Peyer's patch (tissue), 4 donors: Measurements from ENCODE around the gene AIG1. TPM values are rescaled to one million over a fixed set of nuclear protein-coding genes. Genes with fewer than 3 reads are reported as not detected.
"Not testable (repeated sequence)": the region's sequence is repeated elsewhere in the genome, so short reads cannot be mapped to it uniquely, and the experiment has no call there.

Experiments
- DNase-seq, 3 donors: peaks; one replicate each; pipeline ENCODE4 v3.0.0-alpha.2; 2017 to 2019
- H3K27ac ChIP-seq, 4 donors: fragments of 200-600 bp; sonication (generic); one replicate each; pipeline ENCODE4 v1.5.1; 2016 to 2019
- H3K27me3 ChIP-seq, 2 donors: fragments of 200-600 bp; sonication (generic); one replicate each; pipeline ENCODE4 v1.5.1; 2019
- H3K36me3 ChIP-seq, 3 donors: fragments of 200-600 bp; sonication (generic); one replicate each; pipeline ENCODE4 v1.5.1; 2016 to 2019
- H3K4me1 ChIP-seq, 4 donors: fragments of 200-600 bp; sonication (generic); one replicate each; pipeline ENCODE4 v1.5.1; 2016 to 2019
- H3K4me3 ChIP-seq, 4 donors: fragments of 200-600 bp; sonication (generic); 1 replicate in 3 of 4; 2 replicates in 1 of 4; pipeline ENCODE4 v1.5.1; 2016 to 2019; ENCODE audit warnings: mild to moderate bottlenecking in 1 of 4
- H3K9me3 ChIP-seq, 4 donors: fragments of 200-600 bp; sonication (generic); one replicate each; pipeline ENCODE4 v1.5.1; 2016 to 2019; ENCODE audit warnings: mild to moderate bottlenecking in 1 of 4
- POLR2A ChIP-seq, 2 donors: fragments of 450-650 bp; IDR thresholded peaks; one replicate each; pipeline ENCODE4 v1.5.1; 2017; ENCODE audit warnings: antibody characterized with exemption in 2 of 2, mild to moderate bottlenecking in 2 of 2, moderate library complexity in 2 of 2
- total RNA-seq, 4 donors: library from RNA; depleted of rRNA; stranded (reverse); fragments of >200 nt; gene quantifications; one replicate each; pipeline ENCODE4 v1.1.0, GENCODE V29; 2016
- TF ChIP-seq, protein P1 (sequence below), 6 experiments: fragments of 450-650 bp in 4 of 6; fragments of 200-600 bp in 2 of 6; sonication (generic) in 1 of 6; IDR thresholded peaks; one replicate each; pipeline ENCODE4 v1.5.1; 2017 to 2019; ENCODE audit warnings: antibody characterized with exemption in 6 of 6, mild to moderate bottlenecking in 3 of 6, moderate library complexity in 1 of 6

Gene AIG1
- total RNA-seq, 4 donors from 2014 or later, result 9.1 to 133 (median 84.9) TPM

GRCh38 chr6:143337201-143337949 is 276.7 kb downstream of the AIG1 start:
- Histone ChIP-seq H3K36me3 (peaks cover 0 to 15% (median 0%) of the 10 kb centered on the region in 3 donors), H3K27me3 (no peaks in the 10 kb centered on the region), H3K4me1 (no peaks in the 10 kb centered on the region), H3K4me3 (no peak overlapping the region), H3K9me3 (no peaks in the 10 kb centered on the region), H3K27ac (no peak overlapping the region)
- no peak for TF ChIP-seq POLR2A (IDR thresholded peaks at IDR 0.05)
- TF ChIP-seq, protein P1, sequence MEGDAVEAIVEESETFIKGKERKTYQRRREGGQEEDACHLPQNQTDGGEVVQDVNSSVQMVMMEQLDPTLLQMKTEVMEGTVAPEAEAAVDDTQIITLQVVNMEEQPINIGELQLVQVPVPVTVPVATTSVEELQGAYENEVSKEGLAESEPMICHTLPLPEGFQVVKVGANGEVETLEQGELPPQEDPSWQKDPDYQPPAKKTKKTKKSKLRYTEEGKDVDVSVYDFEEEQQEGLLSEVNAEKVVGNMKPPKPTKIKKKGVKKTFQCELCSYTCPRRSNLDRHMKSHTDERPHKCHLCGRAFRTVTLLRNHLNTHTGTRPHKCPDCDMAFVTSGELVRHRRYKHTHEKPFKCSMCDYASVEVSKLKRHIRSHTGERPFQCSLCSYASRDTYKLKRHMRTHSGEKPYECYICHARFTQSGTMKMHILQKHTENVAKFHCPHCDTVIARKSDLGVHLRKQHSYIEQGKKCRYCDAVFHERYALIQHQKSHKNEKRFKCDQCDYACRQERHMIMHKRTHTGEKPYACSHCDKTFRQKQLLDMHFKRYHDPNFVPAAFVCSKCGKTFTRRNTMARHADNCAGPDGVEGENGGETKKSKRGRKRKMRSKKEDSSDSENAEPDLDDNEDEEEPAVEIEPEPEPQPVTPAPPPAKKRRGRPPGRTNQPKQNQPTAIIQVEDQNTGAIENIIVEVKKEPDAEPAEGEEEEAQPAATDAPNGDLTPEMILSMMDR (IDR thresholded peaks at IDR 0.05), result peak in 5 of 6 experiments; percentile 24 to 43 (median 33)
- DNase-seq, result peak in 2 of 3 donors; percentile 33 to 68

- Histone ChIP-seq H3K4me1 (no peaks in the 10 kb centered on the region), H3K9me3 (no peaks in the 10 kb centered on the region), H3K27ac (no peak overlapping the region), H3K36me3 (peaks cover 0 to 10% (median 0%) of the 10 kb centered on the region in 3 donors), H3K27me3 (no peaks in the 10 kb centered on the region), H3K4me3 (no peak overlapping the region)
- no peak for DNase-seq
- no peak for TF ChIP-seq POLR2A (IDR thresholded peaks at IDR 0.05)
- TF ChIP-seq, protein P1 (IDR thresholded peaks at IDR 0.05), result no peak
Observed at GRCh38 chr6:143339223-143339622, 278.5 kb downstream of the AIG1 start.

DNA sequence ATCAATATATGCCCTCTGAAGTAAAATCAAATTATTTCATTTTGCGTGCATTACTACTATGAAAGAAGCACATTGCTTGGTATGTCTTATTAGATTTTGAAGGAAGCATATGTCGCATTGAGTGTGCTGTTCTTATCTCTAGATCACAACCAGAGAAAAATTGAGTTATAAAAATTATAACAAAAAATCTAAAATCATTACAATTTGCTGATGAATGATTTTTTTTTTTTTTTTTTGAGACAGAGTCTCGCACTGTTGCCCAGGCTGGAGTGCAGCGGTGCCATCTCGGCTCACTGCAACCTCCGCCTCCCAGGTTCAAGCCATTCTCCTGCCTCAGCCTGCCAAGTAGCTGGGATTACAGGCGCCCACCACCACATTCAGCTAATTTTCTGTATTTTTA is 284.8 kb downstream of the AIG1 start:
- H3K9me3 ChIP-seq, H3K4me3 ChIP-seq, H3K27me3 ChIP-seq, DNase-seq, H3K4me1 ChIP-seq, H3K27ac ChIP-seq, H3K36me3 ChIP-seq: not testable (repeated sequence)

GRCh38 chr6:143346004-143346403 is 285.3 kb downstream of the AIG1 start:
- Histone ChIP-seq H3K9me3 (no peaks in the 10 kb centered on the region), H3K4me1 (no peaks in the 10 kb centered on the region), H3K27ac (no peak overlapping the region), H3K36me3 (peaks cover 0 to 3% (median 0%) of the 10 kb centered on the region in 3 donors), H3K4me3 (no peak overlapping the region), H3K27me3 (no peaks in the 10 kb centered on the region)
- TF ChIP-seq, protein P1 (IDR thresholded peaks at IDR 0.05), result no peak
- TF ChIP-seq POLR2A (IDR thresholded peaks at IDR 0.05), result no peak
- no peak for DNase-seq

DNA sequence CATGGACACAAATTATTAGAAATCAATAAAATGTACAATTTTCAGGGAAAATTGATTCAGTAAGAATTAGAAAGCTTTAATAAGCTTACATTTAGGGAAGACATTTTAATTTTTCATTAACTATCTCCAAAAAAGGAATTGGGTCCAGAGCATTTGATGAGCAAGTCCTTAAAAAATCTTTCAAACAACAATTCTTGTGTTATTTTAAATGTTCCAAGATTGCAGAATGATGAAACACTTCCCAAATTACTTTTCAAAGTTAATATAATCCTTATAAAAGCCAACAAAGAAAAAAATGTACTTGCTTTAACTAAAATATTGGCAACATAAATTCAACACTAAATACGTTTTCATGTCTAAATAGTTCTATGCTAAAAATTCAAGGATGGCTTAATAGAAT is 287.8 kb downstream of the AIG1 start:
- no peaks in the 10 kb centered on the region for H3K27me3 ChIP-seq
- TF ChIP-seq, protein P1 (IDR thresholded peaks at IDR 0.05), result no peak
- no peak for TF ChIP-seq POLR2A (IDR thresholded peaks at IDR 0.05)
- H3K4me3 ChIP-seq, result no peak overlapping the region
- no peaks in the 10 kb centered on the region for H3K36me3 ChIP-seq
- no peak for DNase-seq
- H3K4me1 ChIP-seq, result no peaks in the 10 kb centered on the region
- H3K9me3 ChIP-seq, result no peaks in the 10 kb centered on the region
- H3K27ac ChIP-seq, result no peak overlapping the region

- H3K9me3 ChIP-seq, result no peaks in the 10 kb centered on the region
- no peak overlapping the region for H3K27ac ChIP-seq
- H3K4me1 ChIP-seq, result no peaks in the 10 kb centered on the region
- no peak for DNase-seq
- H3K4me3 ChIP-seq, result no peak overlapping the region
- TF ChIP-seq, protein P1 (IDR thresholded peaks at IDR 0.05), result no peak
- TF ChIP-seq POLR2A (IDR thresholded peaks at IDR 0.05), result no peak
- H3K27me3 ChIP-seq, result no peaks in the 10 kb centered on the region
- H3K36me3 ChIP-seq, result no peaks in the 10 kb centered on the region
Observed at GRCh38 chr6:143349530-143349929, 288.8 kb downstream of the AIG1 start.
